Islet precursor cell (in vitro differentiated cells): ENCODE data around the gene RDH12.
"Not testable (repeated sequence)": the region's sequence is repeated elsewhere in the genome, so short reads cannot be mapped to it uniquely, and the experiment has no call there.

Experiments used
- DNase-seq: peaks from one replicate; pipeline ENCODE4 v3.0.0-alpha.2; 2018

Gene RDH12

GRCh38 chr14:67705211-67705610 is 3.5 kb downstream of the RDH12 start:
- DNase-seq, result no peak

GRCh38 chr14:67709346-67709745 is 7.7 kb downstream of the RDH12 start:
- not testable (repeated sequence) for DNase-seq

GRCh38 chr14:67709796-67710195 is 8.1 kb downstream of the RDH12 start:
- not testable (repeated sequence) for DNase-seq

- no peak for DNase-seq
These were observed 8.5 kb downstream of the RDH12 start for GRCh38 chr14:67710209-67710608.

GRCh38 chr14:67717048-67717447 is 15.4 kb downstream of the RDH12 start:
- DNase-seq, result no peak

- no peak for DNase-seq
These were observed 16.6 kb downstream of the RDH12 start for GRCh38 chr14:67718265-67718664.

- not testable (repeated sequence) for DNase-seq
These were observed 17.7 kb downstream of the RDH12 start for GRCh38 chr14:67719385-67719784.

GRCh38 chr14:67719866-67720265 is 18.2 kb downstream of the RDH12 start:
- no peak for DNase-seq

GRCh38 chr14:67721875-67722274 is 20.2 kb downstream of the RDH12 start:
- no peak for DNase-seq

GRCh38 chr14:67722293-67722692 is 20.6 kb downstream of the RDH12 start:
- peak; percentile 61 for DNase-seq

GRCh38 chr14:67725171-67725570 is 23.5 kb downstream of the RDH12 start:
- DNase-seq, result no peak

- DNase-seq, result no peak
These were observed 25.7 kb downstream of the RDH12 start for GRCh38 chr14:67727361-67727760.

GRCh38 chr14:67728258-67728657 is 26.6 kb downstream of the RDH12 start:
- DNase-seq, result no peak

GRCh38 chr14:67729072-67729885 is 27.6 kb downstream of the RDH12 start:
- DNase-seq, result peak; percentile 73

GRCh38 chr14:67733616-67734015 is 31.9 kb downstream of the RDH12 start:
- DNase-seq, result no peak

- no peak for DNase-seq
These were observed 33.0 kb downstream of the RDH12 start for GRCh38 chr14:67734675-67735074.

GRCh38 chr14:67735336-67736147 is 33.9 kb downstream of the RDH12 start:
- DNase-seq, result no peak

- no peak for DNase-seq
These were observed 35.1 kb downstream of the RDH12 start for GRCh38 chr14:67736771-67737170.

- no peak for DNase-seq
These were observed 37.2 kb downstream of the RDH12 start for GRCh38 chr14:67738740-67739504.

- no peak for DNase-seq
These were observed 42.4 kb downstream of the RDH12 start for GRCh38 chr14:67744046-67744445.

GRCh38 chr14:67746927-67747326 is 45.2 kb downstream of the RDH12 start:
- DNase-seq, result no peak

- DNase-seq, result no peak
These were observed 46.6 kb downstream of the RDH12 start for GRCh38 chr14:67748312-67748711.

GRCh38 chr14:67749341-67750084 is 47.8 kb downstream of the RDH12 start:
- no peak for DNase-seq
